HG03196 (cell line): ENCODE results near the gene GPN2.

Source experiments
- ATAC-seq: cut with Tn5 transposase; IDR thresholded peaks from one replicate; pipeline ENCODE4 v1.9.1; 2021; ENCODE audit not compliant: unreplicated experiment

Gene GPN2

GRCh38 chr1:26833432-26834405 is 56.4 kb downstream of the GPN2 start:
- peak; percentile 66 for ATAC-seq

- no peak for ATAC-seq
These were observed 57.7 kb downstream of the GPN2 start for GRCh38 chr1:26832249-26832960.

- ATAC-seq: no peak
These were observed 58.4 kb downstream of the GPN2 start for GRCh38 chr1:26831546-26832248.

- ATAC-seq: no peak
These were observed 59.0 kb downstream of the GPN2 start for GRCh38 chr1:26831059-26831458.

- ATAC-seq: no peak
These were observed 60.7 kb downstream of the GPN2 start for GRCh38 chr1:26829184-26829911.

GRCh38 chr1:26828411-26828991 is 61.6 kb downstream of the GPN2 start:
- ATAC-seq: no peak

GRCh38 chr1:26827663-26828062 is 62.4 kb downstream of the GPN2 start:
- ATAC-seq: no peak

GRCh38 chr1:26827106-26827604 is 62.9 kb downstream of the GPN2 start:
- ATAC-seq: no peak

- peak; percentile 62 for ATAC-seq
These were observed 63.6 kb downstream of the GPN2 start, which contains the start of gene ZDHHC18 for GRCh38 chr1:26826261-26827105. TSS of gene ZDHHC18 (plus strand) at chr1:26826688. CDS start at chr1:26826805, 117 bp downstream.
